AG04450 (cell line): ENCODE measurements around the gene FBN1. TPM values are rescaled to one million over a fixed set of nuclear protein-coding genes. Genes with fewer than 3 reads are reported as not detected.

Experiments
- CTCF ChIA-PET: fragments of 300-600, 350-600 bp; formaldehyde crosslinking; extraction: SDS; loops from one replicate; lab custom pipeline; 2022; ENCODE audit warnings: antibody characterized with exemption, inconsistent platforms; lab: Charles Lee
- POLR2A ChIA-PET: fragments of 350-600 bp; formaldehyde crosslinking; extraction: SDS; loops from one replicate; lab custom pipeline; 2021; ENCODE audit warnings: antibody characterized with exemption, inconsistent platforms; lab: Yijun Ruan, JAX
- DNase-seq: peaks from one replicate; pipeline ENCODE4 v3.0.0-alpha.2; 2011; ENCODE audit warnings: low read depth, low spot score
- H3K27ac ChIP-seq: one replicate; pipeline ENCODE4 v1.5.1; 2012; ENCODE audit warnings: low read depth, low read length, control low read depth
- H3K27me3 ChIP-seq: one replicate; pipeline ENCODE4 v1.6.0; 2012; ENCODE audit warnings: low read length; ENCODE audit not compliant: control insufficient read depth, insufficient read depth
- H3K4me3 ChIP-seq: 2 replicates; pipeline ENCODE4 v1.5.1; 2011; ENCODE audit warnings: mild to moderate bottlenecking, low read depth, low read length, control low read depth
- H3K9me3 ChIP-seq: 2 replicates; pipeline ENCODE4 v1.5.1; 2012; ENCODE audit warnings: low read length; ENCODE audit not compliant: control insufficient read depth, insufficient read depth
- CTCF ChIP-seq: IDR thresholded peaks from 2 replicates; pipeline ENCODE4 v1.5.1; 2011; ENCODE audit warnings: low read depth, low read length, control low read depth, inconsistent platforms
- polyA plus RNA-seq: library from polyadenylated mRNA; depleted of rRNA; stranded (reverse); fragments of >200 nt; gene quantifications from 2 replicates; pipeline ENCODE4 v1.2.3, GENCODE V29; 2011

FBN1 gene
- polyA plus RNA-seq, 1 experiment = 530 TPM

- Histone ChIP-seq H3K27me3 (no peaks in the 10 kb centered on the region), H3K27ac (peak overlapping the region; percentile 84), H3K4me3 (no peak overlapping the region), H3K9me3 (no peaks in the 10 kb centered on the region)
- ChIA-PET POLR2A (interaction anchor here (0.5 to 1.3 kb wide), 8 partner anchors 12 to 205 kb away, joined by 3 to 13 read pairs (median 3); partner anchors contain the start of gene FBN1), CTCF (interaction anchor here (1.3 to 3.3 kb wide), 2 partner anchors 13 to 82 kb away, joined by 3 to 24 read pairs; no protein-coding TSS in a partner anchor)
- peak; percentile 78 for DNase-seq
- TF ChIP-seq CTCF = no peak
Measured at GRCh38 chr15:48440084-48440483, 205.4 kb downstream of the FBN1 start.

GRCh38 chr15:48437178-48437577 is 208.3 kb downstream of the FBN1 start:
- H3K9me3 ChIP-seq = no peaks in the 10 kb centered on the region
- DNase-seq = no peak
- H3K27me3 ChIP-seq = no peaks in the 10 kb centered on the region
- CTCF ChIA-PET = interaction anchor here (1.2 kb wide), 2 partner anchors 30 to 79 kb away, joined by 3 to 6 read pairs; no protein-coding TSS in a partner anchor
- POLR2A ChIA-PET = no interaction called here
- TF ChIP-seq CTCF = no peak
- H3K27ac ChIP-seq = no peak overlapping the region
- no peak overlapping the region for H3K4me3 ChIP-seq

DNA sequence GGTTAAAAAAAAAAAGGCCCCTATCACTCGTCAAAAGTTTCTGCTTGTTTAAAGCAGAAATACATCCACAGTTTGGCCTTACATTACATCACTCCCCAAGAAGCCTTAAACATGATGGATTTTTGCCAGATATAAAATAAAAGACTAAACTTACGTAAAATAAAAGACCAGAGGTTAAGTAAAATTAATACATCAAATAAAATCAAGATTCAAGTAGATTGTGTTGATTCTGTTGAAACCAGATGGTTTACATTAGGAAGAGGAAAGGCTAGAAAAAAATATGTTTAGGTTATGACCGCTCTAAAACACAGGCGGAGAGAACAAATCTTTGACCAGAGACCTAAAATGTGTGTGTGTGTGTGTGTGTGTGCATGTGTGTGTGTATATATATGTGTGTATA is 210.2 kb downstream of the FBN1 start:
- DNase-seq = no peak
- Histone ChIP-seq H3K27ac (no peak overlapping the region), H3K9me3 (no peaks in the 10 kb centered on the region), H3K27me3 (no peaks in the 10 kb centered on the region), H3K4me3 (no peak overlapping the region)
- ChIA-PET CTCF (interaction anchor here (1.4 kb wide), 1 partner anchor 77 kb away, joined by 4 read pairs; no protein-coding TSS in a partner anchor), POLR2A (no interaction called here)
- no peak for TF ChIP-seq CTCF

DNA sequence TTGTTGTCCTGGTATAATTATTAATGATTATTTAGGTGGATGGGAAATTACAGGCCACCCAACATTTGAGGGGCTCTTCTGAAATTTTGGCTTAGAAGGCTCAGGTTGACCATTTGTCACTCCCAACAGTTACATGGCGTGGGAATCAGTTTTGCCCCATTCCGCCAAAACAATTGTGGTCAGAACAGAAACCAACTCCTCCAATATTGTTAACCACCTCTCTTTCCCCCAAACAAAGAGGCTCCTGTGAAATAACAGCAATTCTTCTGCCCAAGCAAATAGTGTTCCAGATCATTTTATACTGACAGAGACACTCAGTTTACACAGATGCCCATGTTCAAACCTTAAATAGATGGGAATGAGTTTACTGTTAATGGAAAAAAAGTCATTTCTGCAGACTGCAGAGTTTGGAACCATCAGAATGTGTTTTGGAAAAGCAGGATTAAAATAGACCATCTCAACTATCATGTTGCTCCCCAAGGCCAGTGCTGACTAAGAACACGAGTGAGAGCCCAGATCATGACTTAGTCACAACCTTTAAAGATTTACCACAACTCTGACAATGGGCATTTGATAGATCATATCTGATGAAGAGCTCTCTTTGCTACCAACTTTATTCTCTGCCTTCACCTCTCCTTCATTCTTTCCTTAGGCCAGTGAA is 212.2 kb downstream of the FBN1 start:
- CTCF ChIA-PET = no interaction called here
- DNase-seq = no peak
- TF ChIP-seq CTCF = no peak

DNA sequence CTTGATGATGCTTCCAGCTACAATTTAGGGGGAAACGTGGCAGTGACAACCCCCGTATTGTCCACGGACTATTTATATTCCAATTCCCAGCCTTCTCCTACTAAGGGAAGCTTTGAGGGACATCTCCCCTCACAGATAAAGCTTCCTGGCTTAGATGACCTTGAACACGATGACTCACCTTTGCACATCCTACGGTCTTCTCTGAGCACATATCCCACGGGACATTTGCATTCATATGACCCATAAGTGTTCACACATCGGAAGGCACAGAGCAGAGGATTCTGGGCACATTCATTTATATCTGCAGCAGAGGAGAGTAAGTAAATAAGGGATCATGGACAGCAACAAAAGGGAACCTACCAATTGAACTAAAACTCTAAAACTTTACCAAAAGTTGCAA is 212.8 kb downstream of the FBN1 start:
- DNase-seq = no peak
- Histone ChIP-seq H3K4me3 (no peak overlapping the region), H3K27me3 (no peaks in the 10 kb centered on the region), H3K9me3 (no peaks in the 10 kb centered on the region), H3K27ac (no peak overlapping the region)
- TF ChIP-seq CTCF = no peak
- POLR2A ChIA-PET = no interaction called here
- CTCF ChIA-PET = no interaction called here

More for the DNA sequence above, 212.2 kb downstream of the FBN1 start:
- POLR2A ChIA-PET = no interaction called here
- Histone ChIP-seq H3K27ac (no peak overlapping the region), H3K4me3 (no peak overlapping the region), H3K27me3 (no peaks in the 10 kb centered on the region), H3K9me3 (no peaks in the 10 kb centered on the region)
